H1 (cell line): Measurements from ENCODE around the gene SKAP2. TPM values are rescaled to one million over a fixed set of nuclear protein-coding genes. Genes with fewer than 3 reads are reported as not detected.

Experiments used
- CTCF ChIA-PET: fragments of 300-600 bp; sonication (Branson Sonifier 250); formaldehyde crosslinking; loops from one replicate; lab custom pipeline; 2021; ENCODE audit not compliant: partially characterized antibody; lab: Charles Lee
- POLR2A ChIA-PET: fragments of 300-600 bp; sonication (Branson Sonifier 250); formaldehyde crosslinking; loops from one replicate; lab custom pipeline; 2021; ENCODE audit warnings: inconsistent platforms; ENCODE audit not compliant: partially characterized antibody; lab: Charles Lee
- DNase-seq, 2 experiments: peaks; one replicate each; pipeline versions ENCODE4 v3.0.0 to v3.0.0-alpha.2; 2010 to 2022; ENCODE audit warnings: low spot score in 2 of 2, low read depth in 1 of 2, mixed read lengths in 1 of 2
- FAIRE-seq: peaks from 2 replicates; lab custom pipeline; 2011; peaks lifted over from hg19 to GRCh38; lab: Jason Lieb, UNC
- H2AFZ ChIP-seq: 2 replicates; pipeline ENCODE4 v1.8.1; 2012; ENCODE audit warnings: low read length, inconsistent platforms
- H2AK5ac ChIP-seq: 2 replicates; pipeline ENCODE4 v1.6.1; 2013; ENCODE audit warnings: low read depth, low read length
- H2BK120ac ChIP-seq: replicated peaks from 2 replicates; pipeline ENCODE3; 2013; ENCODE audit warnings: low read depth, low read length, inconsistent platforms
- H2BK12ac ChIP-seq: 2 replicates; pipeline ENCODE4 v1.6.1; 2013; ENCODE audit warnings: low read depth, low read length
- H2BK15ac ChIP-seq: 2 replicates; pipeline ENCODE4 v1.6.1; 2013; ENCODE audit warnings: low read length
- H2BK20ac ChIP-seq: 2 replicates; pipeline ENCODE4 v1.6.1; 2013; ENCODE audit warnings: low read length
- H2BK5ac ChIP-seq: 2 replicates; pipeline ENCODE4 v1.6.1; 2013; ENCODE audit warnings: low read depth, low read length
- H3K14ac ChIP-seq: 2 replicates; pipeline ENCODE4 v1.6.1; 2013; ENCODE audit warnings: inconsistent platforms; ENCODE audit not compliant: insufficient read length
- H3K18ac ChIP-seq: 2 replicates; pipeline ENCODE4 v1.6.1; 2013; ENCODE audit warnings: low read length; ENCODE audit errors: extremely low read depth
- H3K23ac ChIP-seq: 2 replicates; pipeline ENCODE4 v1.6.1; 2013; ENCODE audit warnings: inconsistent platforms; ENCODE audit not compliant: insufficient read length
- H3K23me2 ChIP-seq: 2 replicates; pipeline ENCODE4 v1.6.1; 2013; ENCODE audit warnings: low read depth, low read length
- H3K27ac ChIP-seq: 2 replicates; pipeline ENCODE4 v1.6.1; 2011; ENCODE audit warnings: low read depth, low read length, inconsistent platforms
- H3K27me3 ChIP-seq, 4 experiments: replicated peaks in 1 of 4; 1 replicate in 1 of 4; 2 replicates in 3 of 4; pipeline versions ENCODE4 v1.6.1 to v1.8.1; 2011 to 2013; ENCODE audit warnings: low read length in 3 of 4, mild to moderate bottlenecking in 3 of 4, inconsistent platforms in 2 of 4, mixed read lengths in 2 of 4, moderate library complexity in 1 of 4; ENCODE audit not compliant: control insufficient read depth in 3 of 4, insufficient read depth in 3 of 4; ENCODE audit errors: extremely low read depth in 1 of 4
- H3K36me3 ChIP-seq, 4 experiments: 2 replicates each; pipeline versions ENCODE4 v1.6.1 to v1.8.1; 2011 to 2013; ENCODE audit warnings: mild to moderate bottlenecking in 4 of 4, low read length in 3 of 4, moderate library complexity in 2 of 4, control low read depth in 1 of 4, inconsistent platforms in 1 of 4; ENCODE audit not compliant: insufficient read depth in 4 of 4, control insufficient read depth in 2 of 4
- H3K4ac ChIP-seq: replicated peaks from 2 replicates; pipeline ENCODE3; 2013; ENCODE audit warnings: low read length, low read depth, mixed read lengths, inconsistent platforms; ENCODE audit not compliant: insufficient read length
- H3K4me1 ChIP-seq, 4 experiments: replicated peaks in 1 of 4; 1 replicate in 1 of 4; 2 replicates in 3 of 4; pipeline versions ENCODE4 v1.6.1 to v1.8.1; 2011 to 2013; ENCODE audit warnings: low read length in 3 of 4, inconsistent platforms in 2 of 4, mixed read lengths in 1 of 4; ENCODE audit not compliant: insufficient read depth in 4 of 4, control insufficient read depth in 3 of 4
- H3K4me2 ChIP-seq, 2 experiments: 2 replicates each; pipeline versions ENCODE4 v1.6.1 to v1.8.1; 2011 to 2013; ENCODE audit warnings: low read depth in 2 of 2, low read length in 2 of 2, control low read depth in 1 of 2, inconsistent platforms in 1 of 2, mild to moderate bottlenecking in 1 of 2; ENCODE audit not compliant: insufficient read depth in 1 of 2
- H3K4me3 ChIP-seq, 4 experiments: fragments of 200-600, 300-600 bp in 1 of 4; sonication (generic), shearing (Covaris generic), sonication (Bioruptor Twin) in 1 of 4; 2 replicates each; pipeline versions ENCODE4 v1.5.1 to v1.8.1; 2011 to 2016; ENCODE audit warnings: low read length in 4 of 4, low read depth in 3 of 4, control low read depth in 2 of 4, inconsistent platforms in 2 of 4, mild to moderate bottlenecking in 2 of 4, mixed read lengths in 1 of 4, moderate library complexity in 1 of 4; ENCODE audit not compliant: insufficient read depth in 2 of 4; ENCODE audit errors: extremely low read depth in 1 of 4
- H3K56ac ChIP-seq: replicated peaks from 2 replicates; pipeline ENCODE3; 2013; ENCODE audit warnings: low read depth, mild to moderate bottlenecking, mixed read lengths, low read length, inconsistent platforms; ENCODE audit not compliant: insufficient read length
- H3K79me1 ChIP-seq: 2 replicates; pipeline ENCODE4 v1.6.1; 2013; ENCODE audit warnings: low read depth, low read length, control low read depth
- H3K79me2 ChIP-seq, 2 experiments: 2 replicates each; pipeline versions ENCODE4 v1.6.1 to v1.8.1; 2012 to 2013; ENCODE audit warnings: low read length in 2 of 2, mild to moderate bottlenecking in 2 of 2, inconsistent platforms in 1 of 2; ENCODE audit not compliant: insufficient read depth in 2 of 2, control insufficient read depth in 1 of 2
- H3K9ac ChIP-seq, 4 experiments: replicated peaks in 1 of 4; 1 replicate in 1 of 4; 2 replicates in 3 of 4; pipeline versions ENCODE4 v1.6.1 to v1.8.1; 2011 to 2013; ENCODE audit warnings: low read depth in 3 of 4, low read length in 3 of 4, control low read depth in 2 of 4, mild to moderate bottlenecking in 2 of 4, moderate library complexity in 2 of 4, inconsistent platforms in 1 of 4; ENCODE audit errors: extremely low read depth in 1 of 4
- H3K9me3 ChIP-seq, 2 experiments: 2 replicates each; pipeline versions ENCODE4 v1.6.1 to v1.8.1; 2012 to 2013; ENCODE audit warnings: mild to moderate bottlenecking in 2 of 2, moderate library complexity in 2 of 2, control low read depth in 1 of 2, inconsistent platforms in 1 of 2, low read depth in 1 of 2, low read length in 1 of 2, mixed read lengths in 1 of 2; ENCODE audit not compliant: insufficient read depth in 2 of 2
- H4K20me1 ChIP-seq, 2 experiments: replicated peaks in 1 of 2; 2 replicates each; pipeline versions ENCODE3 to v1.8.1; 2011 to 2013; ENCODE audit warnings: inconsistent platforms in 2 of 2, low read length in 2 of 2, mild to moderate bottlenecking in 1 of 2; ENCODE audit not compliant: insufficient read depth in 2 of 2, control insufficient read depth in 1 of 2
- H4K5ac ChIP-seq: 2 replicates; pipeline ENCODE4 v1.6.1; 2013; ENCODE audit warnings: low read length, low read depth, mixed read lengths, inconsistent platforms; ENCODE audit not compliant: insufficient read length
- H4K8ac ChIP-seq: 2 replicates; pipeline ENCODE4 v1.8.0; 2013; ENCODE audit warnings: mild to moderate bottlenecking, moderate library complexity, low read length, inconsistent platforms; ENCODE audit not compliant: insufficient read depth; ENCODE audit errors: extremely low read depth
- H4K91ac ChIP-seq: replicated peaks from 2 replicates; pipeline ENCODE3; 2013; ENCODE audit warnings: low read length, mixed read lengths, inconsistent platforms; ENCODE audit not compliant: insufficient read length
- EP300 ChIP-seq, 2 experiments: IDR thresholded peaks; 1 replicate in 1 of 2; 2 replicates in 1 of 2; pipeline ENCODE4 v1.6.1; 2011 to 2012; ENCODE audit warnings: low read depth in 2 of 2, low read length in 2 of 2, mild to moderate bottlenecking in 2 of 2, borderline replicate concordance in 1 of 2, inconsistent platforms in 1 of 2, moderate library complexity in 1 of 2
- WGBS, 2 experiments: shearing (Covaris generic) in 1 of 2; methylation state at CpG; one replicate each; pipeline versions ENCODE4 v1.1.6 to v1.1.7; 2013 to 2015; ENCODE audit warnings: low lambda C conversion rate in 2 of 2, mixed read lengths in 2 of 2, inconsistent platforms in 1 of 2, low coverage in 1 of 2, missing lambda C conversion rate in 1 of 2; ENCODE audit not compliant: insufficient replicate concordance in 2 of 2, insufficient coverage in 1 of 2, insufficient read length in 1 of 2; ENCODE audit errors: extremely low coverage in 1 of 2, missing lambda C conversion rate in 1 of 2; 5-methylcytosine and 5-hydroxymethylcytosine counted together
- polyA plus RNA-seq, 7 experiments: library from polyadenylated mRNA; depleted of rRNA in 3 of 7; stranded (reverse) in 5 of 7; unstranded in 2 of 7; fragments of >200 nt in 5 of 7; fragments of 200-250 nt in 2 of 7; gene quantifications; 1 replicate in 5 of 7; 2 replicates in 1 of 7; 4 replicates in 1 of 7; pipeline versions ENCODE4 v1.2.1 to v1.2.3, GENCODE V29; 2011 to 2013; ENCODE audit warnings: missing spikeins in 2 of 7, mixed read lengths in 2 of 7
- total RNA-seq: library from RNA; stranded (reverse); fragmentation: NEBNext Ultra II Directional; extraction: Animal tissue kit (Norgen Biotek cat#: 25700); gene quantifications from 2 replicates; pipeline ENCODE4 v1.2.1, GENCODE V29; 2021

SKAP2 gene
- total and polyA plus RNA-seq, 2 of the 8 experiments (the other 6 are each of a cell fraction or from before 2014, with no cell fraction given) = 0.53 to 5.1 TPM

DNA sequence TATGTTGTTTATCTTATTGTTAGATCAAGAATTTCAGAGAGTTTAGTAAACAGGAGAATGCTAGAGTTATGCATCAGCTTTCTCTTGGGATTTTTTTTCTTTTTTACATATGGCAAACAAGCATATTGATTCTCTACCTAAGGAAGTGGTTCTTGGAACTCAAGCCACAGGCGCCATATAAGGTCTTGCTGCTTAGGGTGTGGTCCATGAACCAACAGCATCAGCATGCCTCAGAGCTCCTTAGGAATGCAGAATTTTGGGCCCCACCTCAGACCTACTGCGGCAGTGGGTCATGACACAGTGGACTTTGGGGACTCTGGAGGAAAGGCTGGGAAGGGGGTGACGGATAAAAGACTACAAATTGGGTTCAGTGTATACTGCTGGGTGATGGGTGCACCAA, 230.8 kb downstream of the SKAP2 start:
- Histone ChIP-seq H3K27ac (no peak overlapping the region), H3K4me1 (no peaks in the 10 kb centered on the region), H3K4ac (no peak overlapping the region), H2BK20ac (no peak overlapping the region), H3K4me3 (no peak overlapping the region), H3K14ac (no peak overlapping the region), H2AFZ (no peak overlapping the region), H3K4me2 (no peak overlapping the region), H3K23ac (no peak overlapping the region), H4K91ac (no peak overlapping the region), H3K18ac (no peak overlapping the region), H2BK15ac (no peak overlapping the region), H2AK5ac (no peak overlapping the region), H3K9ac (no peak overlapping the region), H4K20me1 (no peaks in the 10 kb centered on the region), H3K36me3 (no peaks in the 10 kb centered on the region), H3K23me2 (peaks cover 2% of the 10 kb centered on the region; the same call in 1 of the 2 replicates), H3K9me3 (no peaks in the 10 kb centered on the region), H4K8ac (no peak overlapping the region), H2BK120ac (no peak overlapping the region), H3K27me3 (no peaks in the 10 kb centered on the region), H4K5ac (no peak overlapping the region), H3K56ac (no peak overlapping the region), H2BK12ac (no peak overlapping the region), H2BK5ac (no peak overlapping the region), H3K79me2 (no peaks in the 10 kb centered on the region), H3K79me1 (no peaks in the 10 kb centered on the region)
- FAIRE-seq (no peak), DNase-seq (no peak)
- 96% methylated on average over 3 of the region's 3 CpGs; no CpG with 5 or more reads in 1 of the 2 experiments for WGBS, 2 experiments
- CTCF ChIA-PET = no interaction called here
- POLR2A ChIA-PET = no interaction called here
- no peak for TF ChIP-seq EP300 (IDR thresholded peaks at IDR 0.05; ENCODE audit: borderline replicate concordance in 1 of 2, low read depth in 2 of 2, low read length in 2 of 2)
